Endothelial cell of umbilical vein (primary cell): ENCODE data around the gene OR2T34. TPM values are rescaled to one million over a fixed set of nuclear protein-coding genes. Genes with fewer than 3 reads are reported as not detected.
"Not testable (repeated sequence)": the region's sequence is repeated elsewhere in the genome, so short reads cannot be mapped to it uniquely, and the experiment has no call there.

Source experiments
- Bru-seq: library from RNA; stranded (reverse); fragments of 400-500 nt; gene quantifications from one replicate; lab custom pipeline; 2021; lab: Mats Ljungman, UMichigan
- BruChase-seq, 2 experiments: library from RNA; stranded (reverse); fragments of 400-500 nt; gene quantifications; one replicate each; lab custom pipeline; 2021; lab: Mats Ljungman, UMichigan
- BruUV-seq: library from RNA; stranded (reverse); fragments of 400-500 nt; replicated peaks from 2 replicates; lab custom pipeline; 2021; lab: Mats Ljungman, UMichigan
- CTCF ChIA-PET: fragments of 300-600, 350-600 bp; sonication (Branson Sonifier 250); formaldehyde crosslinking; loops from one replicate; lab custom pipeline; 2021; ENCODE audit warnings: antibody characterized with exemption, inconsistent platforms; lab: Charles Lee
- POLR2A ChIA-PET: fragments of 300-600, 350-600 bp; sonication (Branson Sonifier 250); formaldehyde crosslinking; loops from one replicate; lab custom pipeline; 2021; ENCODE audit warnings: antibody characterized with exemption, inconsistent platforms; lab: Charles Lee
- DNase-seq: peaks from one replicate; pipeline ENCODE4 v3.0.0-alpha.2; 2011; ENCODE audit warnings: low read depth, low spot score
- FAIRE-seq: peaks from 2 replicates; lab custom pipeline; 2011; peaks lifted over from hg19 to GRCh38; lab: Jason Lieb, UNC
- H2AFZ ChIP-seq: 2 replicates; pipeline ENCODE4 v1.6.0; 2012; ENCODE audit warnings: low read depth, low read length, control low read depth, inconsistent platforms
- H3K27ac ChIP-seq: 2 replicates; pipeline ENCODE4 v1.5.1; 2011; ENCODE audit warnings: low read depth, mild to moderate bottlenecking, control low read depth, low read length, moderate library complexity; ENCODE audit not compliant: insufficient read depth
- H3K27me3 ChIP-seq, 2 experiments: 2 replicates each; pipeline versions ENCODE4 v1.6.0 to v1.6.1; 2011; ENCODE audit warnings: low read length in 2 of 2, mixed read lengths in 1 of 2; ENCODE audit not compliant: control insufficient read depth in 2 of 2, insufficient read depth in 2 of 2
- H3K36me3 ChIP-seq, 2 experiments: 2 replicates in 1 of 2; 3 replicates in 1 of 2; pipeline ENCODE4 v1.5.1; 2011; ENCODE audit warnings: low read length in 2 of 2, mild to moderate bottlenecking in 1 of 2, moderate library complexity in 1 of 2; ENCODE audit not compliant: control insufficient read depth in 2 of 2, insufficient read depth in 2 of 2; ENCODE audit errors: extremely low read depth in 1 of 2
- H3K4me1 ChIP-seq: 3 replicates; pipeline ENCODE4 v1.5.1; 2011; ENCODE audit warnings: mild to moderate bottlenecking, low read length; ENCODE audit not compliant: control insufficient read depth, insufficient read depth; ENCODE audit errors: extremely low read depth
- H3K4me2 ChIP-seq: 2 replicates; pipeline ENCODE4 v1.6.1; 2011; ENCODE audit warnings: low read length, control low read depth, mixed read lengths; ENCODE audit not compliant: insufficient read depth
- H3K4me3 ChIP-seq, 3 experiments: fragments of 200-600 bp in 1 of 3; sonication (generic), shearing (Covaris generic) in 1 of 3; replicated peaks in 1 of 3; 2 replicates each; pipeline ENCODE4 v1.5.1; 2011 to 2016; ENCODE audit warnings: control low read depth in 3 of 3, low read length in 3 of 3, mild to moderate bottlenecking in 2 of 3, inconsistent platforms in 1 of 3, low read depth in 1 of 3, moderate library complexity in 1 of 3; ENCODE audit not compliant: insufficient read depth in 1 of 3
- H3K79me2 ChIP-seq: 2 replicates; pipeline ENCODE4 v1.6.0; 2012; ENCODE audit warnings: low read length, inconsistent platforms; ENCODE audit not compliant: control insufficient read depth, insufficient read depth
- H3K9ac ChIP-seq: replicated peaks from 2 replicates; pipeline ENCODE3; 2011; ENCODE audit warnings: low read length, control low read depth; ENCODE audit not compliant: insufficient read depth; ENCODE audit errors: extremely low read depth
- H3K9me1 ChIP-seq: replicated peaks from 3 replicates; pipeline ENCODE4 v1.6.0; 2011; ENCODE audit warnings: mild to moderate bottlenecking, low read length; ENCODE audit not compliant: control insufficient read depth, insufficient read depth; ENCODE audit errors: extremely low read depth
- H3K9me3 ChIP-seq: replicated peaks from 2 replicates; pipeline ENCODE4 v1.5.1; 2012; ENCODE audit warnings: low read length, inconsistent platforms; ENCODE audit not compliant: control insufficient read depth, insufficient read depth
- H4K20me1 ChIP-seq: replicated peaks from 2 replicates; pipeline ENCODE3; 2011; ENCODE audit warnings: mild to moderate bottlenecking, low read length; ENCODE audit not compliant: control insufficient read depth, insufficient read depth; ENCODE audit errors: extremely low read depth
- CTCF ChIP-seq, 2 donors: IDR thresholded peaks; 1 replicate in 1 of 2; 2 replicates in 1 of 2; pipeline ENCODE4 v1.5.1; 2011; ENCODE audit warnings: low read length in 2 of 2, mild to moderate bottlenecking in 2 of 2, moderate library complexity in 2 of 2, control low read depth in 1 of 2, inconsistent platforms in 1 of 2, low read depth in 1 of 2; ENCODE audit not compliant: insufficient read depth in 1 of 2; ENCODE audit errors: extremely low read depth in 1 of 2
- FOS ChIP-seq: IDR thresholded peaks from 2 replicates; pipeline ENCODE4 v1.6.1; 2011; ENCODE audit warnings: mild to moderate bottlenecking, low read length, moderate library complexity, borderline replicate concordance; ENCODE audit not compliant: insufficient read depth
- MAX ChIP-seq: IDR thresholded peaks from 2 replicates; pipeline ENCODE4 v1.6.1; 2011; ENCODE audit not compliant: insufficient read depth, insufficient read length
- dilution Hi-C: fragments of 300-500 bp; cut with MboI; formaldehyde crosslinking; loops from one replicate; pipeline ENCODE4 v1.15.0; 2019; ENCODE audit warnings: low sequenced_read_pairs; ENCODE audit not compliant: extremely low pct_ligation_motif_present
- intact Hi-C: fragments of 100-400 bp; cut with micrococcal nuclease; formaldehyde crosslinking; loops from one replicate; pipeline ENCODE4 v1.10.0; 2022
- long read RNA-seq: library from polyadenylated mRNA; stranded (forward); transcript quantifications from one replicate; pipeline ENCODE4 v2.0.0, GENCODE V29; 2021
- polyA minus RNA-seq, 3 experiments: library from RNA; depleted of rRNA, polyadenylated mRNA; stranded (reverse); fragments of >200 nt; gene quantifications; 1 replicate in 1 of 3; 2 replicates in 2 of 3; pipeline ENCODE4 v1.2.3, GENCODE V29; 2011
- polyA plus RNA-seq, 4 experiments: library from polyadenylated mRNA; depleted of rRNA in 3 of 4; stranded (reverse) in 3 of 4; unstranded in 1 of 4; fragments of >200 nt; gene quantifications; 2 replicates each; pipeline versions ENCODE4 v1.2.1 to v1.2.3, GENCODE V29; 2011 to 2012; ENCODE audit warnings: missing spikeins in 1 of 4
- total RNA-seq: library from RNA; stranded (reverse); gene quantifications from 2 replicates; pipeline ENCODE4 v1.2.3, GENCODE V29; 2021

The OR2T34 gene
- total RNA-seq (not detected in 2 replicates), polyA plus RNA-seq (not detected in 2 replicates), polyA minus RNA-seq (not detected in 2 replicates), Bru-seq, nascent RNA (not detected), BruChase-seq, experiment 1, labeled RNA remaining after a 6-hour chase (not detected), BruChase-seq, experiment 2, labeled RNA remaining after a 2-hour chase (not detected)
- not detected in 2 replicates for polyA plus RNA-seq (2011; cell fraction: cytosol; rRNA removed)
- polyA plus RNA-seq (2011; cell fraction: nucleus; rRNA removed), result not detected in 2 replicates
- not detected in 2 replicates for polyA plus RNA-seq (2012)
- not detected for polyA minus RNA-seq (2011; cell fraction: cytosol; rRNA and poly(A)+ RNA removed)
- not detected in 2 replicates for polyA minus RNA-seq (2011; cell fraction: nucleus; rRNA and poly(A)+ RNA removed)
- long read RNA-seq, result 0 reads

GRCh38 chr1:248574657-248575056 is at the start of gene OR2T34:
TSS of gene OR2T34 (minus strand) at chr1:248574757. CDS start at chr1:248574757, 0 bp downstream.
- H3K4me2 ChIP-seq, H3K27me3 ChIP-seq, H3K27ac ChIP-seq, H3K4me3 ChIP-seq, intact Hi-C loops, H4K20me1 ChIP-seq, dilution Hi-C loops, H2AFZ ChIP-seq, H3K9me3 ChIP-seq, BruUV-seq, H3K36me3 ChIP-seq, H3K79me2 ChIP-seq, H3K9me1 ChIP-seq, H3K9ac ChIP-seq, DNase-seq, FAIRE-seq, POLR2A ChIA-PET, CTCF ChIA-PET, H3K4me1 ChIP-seq: not testable (repeated sequence)

GRCh38 chr1:248622570-248623001 is 48.0 kb upstream of the OR2T34 start:
- Histone ChIP-seq H3K9me3 (peaks cover 3% of the 10 kb centered on the region), H3K4me1 (no peaks in the 10 kb centered on the region), H4K20me1 (no peaks in the 10 kb centered on the region), H3K4me3 (no peak overlapping the region), H3K36me3 (no peaks in the 10 kb centered on the region), H3K79me2 (no peaks in the 10 kb centered on the region), H3K9ac (no peak overlapping the region), H3K27me3 (no peaks in the 10 kb centered on the region), H2AFZ (no peak overlapping the region), H3K4me2 (no peak overlapping the region), H3K27ac (no peak overlapping the region), H3K9me1 (no peaks in the 10 kb centered on the region)
- no peak for FAIRE-seq
- BruUV-seq, result no TSS peak
- no peak for TF ChIP-seq FOS
- no peak for TF ChIP-seq MAX
- peak; percentile 7 to 25 for TF ChIP-seq CTCF (IDR thresholded peaks at IDR 0.05; ENCODE audit: extremely low read depth in 1 of 2, insufficient read depth in 1 of 2, low read depth in 1 of 2, low read length in 2 of 2)
- dilution Hi-C loops, result no loop called here
- DNase-seq, result peak; percentile 13
- POLR2A ChIA-PET, result no interaction called here
- CTCF ChIA-PET, result interaction anchor here (1.0 to 1.7 kb wide), 2 partner anchors 182 to 184 kb away, joined by 3 to 11 read pairs; no protein-coding TSS in a partner anchor
- intact Hi-C loops, result loop anchor here (2.0 kb wide), 1 partner anchor 184 kb away; no protein-coding TSS in a partner anchor
